Measurements from ENCODE around the gene MT1H.
A peak's percentile ranks its signal among the peaks of the same experiment; 100 is the strongest.

Gene MT1H

DNA sequence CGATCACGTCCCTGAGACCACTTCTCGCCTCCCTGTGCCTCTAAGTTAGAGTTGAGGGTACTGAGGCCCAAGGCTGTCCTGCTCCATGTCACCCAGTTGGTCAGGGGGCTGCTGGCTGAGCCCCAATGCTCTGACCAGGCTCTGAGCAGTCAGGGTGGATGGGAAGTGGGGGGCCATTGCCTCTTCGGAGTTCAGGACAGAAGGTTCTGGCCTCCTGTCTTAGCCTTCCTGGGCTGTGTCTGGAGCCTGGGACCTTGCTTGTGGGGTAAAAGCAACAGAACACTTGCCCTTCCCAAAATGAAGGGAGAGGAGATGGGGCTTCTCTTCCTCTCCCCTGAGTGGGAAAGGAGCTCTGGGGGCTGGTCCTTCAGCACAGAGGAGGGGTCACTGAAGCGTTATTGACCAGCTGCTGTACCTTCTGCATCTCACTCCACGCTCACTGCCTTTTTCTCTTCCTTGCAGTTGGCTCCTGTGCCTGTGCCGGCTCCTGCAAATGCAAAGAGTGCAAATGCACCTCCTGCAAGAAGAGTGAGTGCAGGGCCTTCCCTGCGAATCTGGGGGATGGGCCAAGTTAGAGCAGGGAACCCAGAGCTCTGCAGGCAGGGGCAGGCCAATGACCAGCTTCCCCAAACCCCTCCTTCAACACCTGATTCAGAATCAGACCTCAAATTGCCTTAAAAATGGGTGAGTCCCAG, 13.2 kb downstream of the MT1H start:
- peak overlapping the region; percentile 97 for H3K4me3 Mint-ChIP-seq
- peaks cover 18% of the 10 kb centered on the region for H3K36me3 Mint-ChIP-seq (ENCODE audit: low read depth)
- peaks cover 25% of the 10 kb centered on the region for H3K4me1 Mint-ChIP-seq (ENCODE audit: low read depth)
- H3K27ac Mint-ChIP-seq = peak overlapping the region; percentile 88
- peaks cover 2% of the 10 kb centered on the region for H3K9me3 Mint-ChIP-seq
- H3K27me3 Mint-ChIP-seq (ENCODE audit: low read depth) = peaks cover 3% of the 10 kb centered on the region

DNA sequence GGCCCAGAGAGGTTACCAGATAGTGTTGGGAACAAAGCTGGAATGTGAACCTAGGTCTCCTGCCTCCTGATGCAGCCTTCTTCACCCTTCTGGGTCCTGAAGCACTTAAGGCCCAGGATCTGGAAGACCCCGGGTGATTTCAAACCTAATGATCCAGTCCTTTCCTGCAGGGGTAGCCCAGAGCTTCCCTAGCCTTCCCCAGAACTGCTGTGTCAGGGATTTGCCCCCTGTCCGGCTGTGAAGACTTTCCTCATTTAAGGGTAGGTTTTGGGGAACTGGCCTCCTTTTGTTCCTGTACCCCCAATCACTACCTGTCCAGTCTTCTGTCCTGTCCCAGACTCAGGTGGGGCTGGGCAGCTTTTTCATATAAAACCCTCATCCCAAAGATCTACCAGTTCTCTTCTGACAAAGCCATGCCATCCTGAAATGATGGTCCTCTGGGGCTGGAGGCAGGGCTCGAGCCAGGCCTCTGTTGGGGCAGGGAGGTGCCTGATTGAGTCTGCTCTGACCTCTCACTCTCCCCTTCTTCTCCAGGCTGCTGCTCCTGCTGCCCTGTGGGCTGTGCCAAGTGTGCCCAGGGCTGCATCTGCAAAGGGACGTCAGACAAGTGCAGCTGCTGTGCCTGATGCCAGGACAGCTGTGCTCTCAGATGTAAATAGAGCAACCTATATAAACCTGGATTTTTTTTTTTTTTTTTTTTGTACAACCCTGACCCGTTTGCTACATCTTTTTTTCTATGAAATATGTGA, 14.0 kb downstream of the MT1H start:
- peaks cover 7% of the 10 kb centered on the region for H3K27me3 Mint-ChIP-seq (ENCODE audit: low read depth)
- H3K4me1 Mint-ChIP-seq (ENCODE audit: low read depth) = peaks cover 25% of the 10 kb centered on the region
- H3K4me3 Mint-ChIP-seq = peak overlapping the region; percentile 54
- no peak overlapping the region for H3K27ac Mint-ChIP-seq
- peaks cover 19% of the 10 kb centered on the region for H3K36me3 Mint-ChIP-seq (ENCODE audit: low read depth)
- peaks cover 3% of the 10 kb centered on the region for H3K9me3 Mint-ChIP-seq

DNA sequence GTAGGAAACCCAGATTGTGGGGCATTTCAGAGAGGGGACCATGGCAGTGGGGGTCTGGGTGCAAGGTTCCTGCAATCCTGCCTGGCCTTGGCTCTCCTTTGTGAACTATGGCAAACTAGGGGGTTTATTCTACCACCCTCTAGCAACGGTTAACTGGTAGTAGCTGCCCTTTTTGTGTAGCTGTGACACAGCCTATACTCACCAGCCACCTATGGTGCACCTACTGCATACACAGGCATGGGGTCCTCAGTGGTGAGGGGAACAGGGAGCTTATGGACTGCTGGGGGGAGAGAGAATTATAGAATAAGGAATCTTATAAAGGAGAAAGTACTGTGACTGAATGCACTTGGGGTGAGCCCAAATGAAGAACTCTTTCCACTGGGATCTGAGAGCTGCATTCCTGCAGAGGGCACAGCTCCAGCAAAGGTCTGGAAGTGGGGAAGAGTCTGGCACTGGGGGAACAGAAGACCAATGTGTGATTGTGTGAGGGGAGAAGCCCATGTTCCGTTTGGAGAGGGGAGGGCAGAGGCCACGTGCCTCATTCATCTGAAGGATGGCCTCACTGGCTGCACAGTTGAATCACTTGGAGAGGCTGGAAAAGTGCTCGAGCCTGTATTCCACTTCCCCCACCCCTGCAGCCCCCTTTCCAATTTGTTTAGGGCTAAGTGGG, 14.8 kb downstream of the MT1H start:
- Mint-ChIP-seq H3K36me3 (ENCODE audit: low read depth) (peaks cover 19% of the 10 kb centered on the region), H3K4me3 (peak overlapping the region; percentile 54), H3K9me3 (peaks cover 3% of the 10 kb centered on the region), H3K27me3 (ENCODE audit: low read depth) (peaks cover 8% of the 10 kb centered on the region), H3K27ac (no peak overlapping the region), H3K4me1 (ENCODE audit: low read depth) (peaks cover 25% of the 10 kb centered on the region)

DNA sequence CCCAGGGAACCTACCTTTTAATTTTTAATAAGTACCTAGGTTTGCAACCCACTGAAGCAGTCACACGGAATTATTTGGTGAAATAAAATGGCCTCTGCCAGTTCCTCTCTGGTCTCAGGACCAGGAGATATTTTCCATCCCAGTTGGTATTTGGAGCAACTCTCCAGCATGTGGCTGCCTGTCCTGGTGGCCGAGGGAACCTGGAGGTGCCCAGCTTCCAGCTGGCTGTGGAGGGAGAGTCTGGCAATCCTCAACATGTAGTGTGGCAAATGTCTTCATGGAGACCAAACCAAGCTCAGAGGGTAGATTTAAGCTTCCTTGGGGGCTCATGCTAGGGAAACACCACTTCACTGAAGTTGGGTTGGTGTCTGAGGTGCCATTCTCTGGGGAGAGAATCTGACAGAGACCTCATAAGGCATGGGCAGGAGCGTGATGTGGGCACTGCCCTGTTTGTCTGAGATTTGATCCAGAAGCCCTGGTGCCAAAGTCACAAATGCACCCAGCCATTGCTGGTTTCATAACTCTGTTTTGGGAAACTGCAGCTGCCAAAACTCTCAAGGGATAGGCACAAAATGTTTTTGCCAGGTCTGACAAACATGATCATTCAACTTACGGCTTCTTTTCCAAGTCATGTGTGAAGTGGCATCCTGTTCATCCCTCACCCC, 15.4 kb downstream of the MT1H start:
- Mint-ChIP-seq H3K27ac (no peak overlapping the region), H3K4me1 (ENCODE audit: low read depth) (peaks cover 25% of the 10 kb centered on the region), H3K36me3 (ENCODE audit: low read depth) (peaks cover 19% of the 10 kb centered on the region), H3K4me3 (no peak overlapping the region), H3K9me3 (peaks cover 3% of the 10 kb centered on the region), H3K27me3 (ENCODE audit: low read depth) (peaks cover 8% of the 10 kb centered on the region)

DNA sequence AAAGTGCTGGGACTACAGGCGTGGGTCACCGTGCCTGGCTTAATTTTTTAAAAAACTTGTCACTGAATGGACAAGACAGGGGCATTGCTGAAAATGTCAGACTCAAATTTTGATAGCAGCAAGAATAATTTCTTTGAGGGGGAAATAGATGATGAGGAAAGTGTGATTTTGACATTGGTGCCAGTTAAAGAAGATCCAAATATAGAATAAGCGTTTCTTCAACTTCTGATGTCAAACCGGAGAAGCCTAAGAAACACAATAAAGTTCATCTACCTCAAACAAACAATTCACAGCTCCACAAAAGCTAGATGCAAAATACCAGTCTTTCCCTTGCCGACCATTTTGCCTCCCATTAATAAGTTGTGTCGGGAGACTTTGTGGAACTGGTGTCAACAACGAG, 17.1 kb downstream of the MT1H start:
- peaks cover 19% of the 10 kb centered on the region for H3K36me3 Mint-ChIP-seq (ENCODE audit: low read depth)
- H3K27me3 Mint-ChIP-seq (ENCODE audit: low read depth) = peaks cover 8% of the 10 kb centered on the region
- no peak overlapping the region for H3K27ac Mint-ChIP-seq
- peaks cover 3% of the 10 kb centered on the region for H3K9me3 Mint-ChIP-seq
- H3K4me1 Mint-ChIP-seq (ENCODE audit: low read depth) = peaks cover 16% of the 10 kb centered on the region
- H3K4me3 Mint-ChIP-seq = no peak overlapping the region

DNA sequence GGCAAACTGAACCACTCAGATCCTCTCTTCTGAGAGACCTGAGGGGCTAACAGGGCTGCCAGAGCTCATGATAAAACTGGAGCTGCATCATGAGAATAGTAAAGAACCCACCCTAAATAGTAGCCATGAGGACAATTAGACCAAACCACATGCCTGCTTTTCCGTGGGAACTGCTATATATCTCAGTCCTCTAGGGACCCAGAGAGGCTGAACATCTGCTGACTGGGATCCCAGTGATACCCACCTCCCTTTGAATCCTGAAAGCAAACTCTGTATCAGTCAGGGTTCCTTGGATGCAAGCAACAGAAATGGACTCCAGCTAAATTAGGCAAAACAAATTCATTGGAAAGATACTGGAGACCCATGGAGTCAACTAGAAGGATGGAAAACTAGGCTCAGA, 19.1 kb downstream of the MT1H start:
- H3K9me3 Mint-ChIP-seq = peaks cover 3% of the 10 kb centered on the region
- peaks cover 15% of the 10 kb centered on the region for H3K36me3 Mint-ChIP-seq (ENCODE audit: low read depth)
- H3K27ac Mint-ChIP-seq = no peak overlapping the region
- H3K27me3 Mint-ChIP-seq (ENCODE audit: low read depth) = peaks cover 8% of the 10 kb centered on the region
- H3K4me1 Mint-ChIP-seq (ENCODE audit: low read depth) = peaks cover 7% of the 10 kb centered on the region
- no peak overlapping the region for H3K4me3 Mint-ChIP-seq

DNA sequence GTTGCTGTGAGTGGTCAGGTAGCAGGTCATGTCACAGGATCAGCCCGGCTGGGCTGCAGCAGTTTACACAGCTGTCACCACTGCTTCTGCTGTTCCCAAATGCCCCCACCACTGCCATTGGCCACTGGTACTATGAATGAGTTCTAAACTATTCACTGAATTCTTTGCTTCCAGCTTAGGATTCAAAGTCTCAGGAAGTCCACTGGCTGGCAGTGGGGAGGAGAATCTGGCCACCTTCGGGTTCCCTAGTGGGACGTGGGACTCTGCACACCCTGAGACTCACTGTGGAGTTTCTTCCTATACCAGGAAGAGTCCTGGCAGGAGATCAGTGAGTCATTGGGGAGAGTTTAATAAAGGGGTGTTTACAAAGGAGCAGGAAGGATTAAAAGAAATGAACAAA, 19.6 kb downstream of the MT1H start:
- peaks cover 8% of the 10 kb centered on the region for H3K27me3 Mint-ChIP-seq (ENCODE audit: low read depth)

DNA sequence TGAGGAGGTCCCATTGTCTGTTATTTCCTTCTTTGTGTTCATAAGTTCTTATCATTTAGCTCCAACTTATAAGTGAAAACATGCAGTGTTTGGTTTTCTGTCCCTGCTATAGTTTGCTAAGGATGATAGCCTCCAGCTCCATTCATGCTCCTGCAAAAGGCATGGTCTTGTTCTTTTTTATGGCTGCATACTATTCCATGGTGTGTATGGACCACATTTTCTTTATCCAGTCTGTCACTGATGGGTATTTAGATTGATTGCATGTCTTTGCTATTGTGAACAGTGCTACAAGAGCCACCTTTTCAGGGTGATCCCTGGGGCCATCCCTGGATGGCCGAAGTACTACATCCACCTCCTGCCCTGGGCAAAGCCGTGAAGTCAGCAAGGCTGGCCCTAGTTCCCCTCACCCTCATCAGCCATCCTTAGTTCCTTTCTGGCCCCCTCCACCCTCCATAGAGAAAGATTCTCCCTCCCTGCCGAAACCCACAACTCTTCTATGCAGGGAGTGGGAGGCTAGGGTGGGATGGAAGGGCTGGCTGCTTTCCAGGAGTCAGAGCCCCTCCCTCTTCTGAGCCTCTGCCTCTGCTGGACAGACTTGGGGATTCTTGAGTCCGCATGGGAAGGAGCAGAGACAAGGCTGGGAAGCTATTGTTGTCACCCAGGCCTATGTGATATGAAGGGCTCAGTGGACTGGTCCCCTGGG, 21.0 kb downstream of the MT1H start:
- Mint-ChIP-seq H3K4me3 (no peak overlapping the region), H3K27ac (no peak overlapping the region), H3K27me3 (ENCODE audit: low read depth) (peaks cover 8% of the 10 kb centered on the region)

More for the DNA sequence above, 19.6 kb downstream of the MT1H start:
- Mint-ChIP-seq H3K27ac (no peak overlapping the region), H3K4me1 (ENCODE audit: low read depth) (peaks cover 4% of the 10 kb centered on the region), H3K36me3 (ENCODE audit: low read depth) (peaks cover 12% of the 10 kb centered on the region), H3K4me3 (no peak overlapping the region), H3K9me3 (peaks cover 3% of the 10 kb centered on the region)

DNA sequence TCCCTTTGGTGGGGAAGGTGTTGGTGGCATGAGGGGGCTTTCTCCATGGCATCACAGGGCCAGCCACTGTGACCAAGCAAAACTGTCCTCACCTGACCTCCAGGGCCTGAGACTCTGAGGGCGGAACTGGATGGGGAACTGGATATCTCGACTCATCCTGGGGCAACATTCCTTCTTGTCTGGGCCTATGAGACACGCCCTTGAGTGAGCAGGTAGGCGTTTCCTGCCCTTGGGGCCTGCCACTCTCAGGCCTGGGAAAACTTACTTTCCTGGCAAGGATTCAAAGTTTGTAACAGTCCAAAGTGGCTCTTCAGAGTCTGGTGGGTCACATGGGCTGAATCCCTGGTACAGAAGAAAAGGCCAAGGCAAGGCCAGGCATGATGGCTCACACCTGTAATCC, 22.3 kb downstream of the MT1H start:
- Mint-ChIP-seq H3K9me3 (peaks cover 3% of the 10 kb centered on the region), H3K27me3 (ENCODE audit: low read depth) (peaks cover 8% of the 10 kb centered on the region), H3K4me3 (no peak overlapping the region), H3K27ac (no peak overlapping the region), H3K36me3 (ENCODE audit: low read depth) (peaks cover 4% of the 10 kb centered on the region), H3K4me1 (ENCODE audit: low read depth) (no peaks in the 10 kb centered on the region)

More for the DNA sequence above, 21.0 kb downstream of the MT1H start:
- Mint-ChIP-seq H3K36me3 (ENCODE audit: low read depth) (peaks cover 8% of the 10 kb centered on the region), H3K4me1 (ENCODE audit: low read depth) (no peaks in the 10 kb centered on the region), H3K9me3 (peaks cover 3% of the 10 kb centered on the region)

DNA sequence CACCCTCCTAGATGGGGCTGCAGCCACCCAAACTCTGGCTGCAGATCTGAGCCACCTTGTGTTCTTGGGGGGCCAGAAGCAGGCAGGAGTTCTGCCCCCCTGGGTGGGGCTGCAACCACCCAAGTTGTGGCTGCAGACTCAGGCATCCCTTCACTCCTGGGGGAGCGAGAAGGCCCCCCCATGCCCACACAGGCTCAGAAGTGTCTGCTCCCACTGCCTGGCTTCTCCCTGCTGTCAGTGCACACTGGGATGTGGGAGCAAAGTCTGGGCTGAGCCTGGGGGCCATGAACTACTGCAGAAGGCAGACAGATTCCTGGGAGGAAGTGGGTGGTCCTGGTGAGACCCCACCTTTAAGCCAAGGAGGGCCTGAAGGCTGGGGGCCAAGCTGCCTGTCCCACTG, 25.6 kb downstream of the MT1H start:
- no peaks in the 10 kb centered on the region for H3K9me3 Mint-ChIP-seq
- no peak overlapping the region for H3K27ac Mint-ChIP-seq
- no peaks in the 10 kb centered on the region for H3K36me3 Mint-ChIP-seq (ENCODE audit: low read depth)
- H3K4me3 Mint-ChIP-seq = no peak overlapping the region
- no peaks in the 10 kb centered on the region for H3K4me1 Mint-ChIP-seq (ENCODE audit: low read depth)
- no peaks in the 10 kb centered on the region for H3K27me3 Mint-ChIP-seq (ENCODE audit: low read depth)

DNA sequence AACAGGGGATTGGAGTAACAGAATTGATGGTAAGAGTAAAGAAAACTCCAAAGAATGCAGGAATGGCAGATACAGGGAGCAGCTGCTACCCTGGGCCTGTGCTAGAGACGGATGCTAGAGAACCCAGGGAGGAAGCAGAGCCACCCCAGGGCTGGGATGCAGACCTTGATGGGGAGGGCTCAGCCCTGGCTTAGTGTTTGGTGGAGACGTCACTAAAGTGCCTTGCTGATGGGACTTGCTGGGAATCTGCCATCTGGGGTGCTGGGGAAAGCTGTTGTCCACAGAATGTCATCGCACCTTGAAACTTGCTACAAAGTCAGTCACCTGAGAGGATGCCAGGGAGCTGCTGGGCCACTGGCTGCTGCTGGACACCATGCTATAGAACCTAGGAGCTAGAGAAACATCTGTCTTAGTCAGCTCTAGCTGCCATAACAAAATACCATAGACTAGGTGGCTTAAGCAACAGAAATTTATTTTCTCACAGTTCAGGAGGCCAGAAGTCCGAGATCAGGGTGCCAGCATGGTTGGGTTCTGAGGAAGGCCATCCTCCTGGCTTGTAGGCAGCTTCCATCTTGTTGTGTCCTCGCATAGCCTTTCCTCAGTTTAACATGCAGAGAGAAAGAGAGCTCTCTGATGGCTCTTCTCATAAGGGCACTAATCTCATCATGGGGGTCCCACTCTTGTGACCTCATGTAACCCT, 28.0 kb downstream of the MT1H start:
- Mint-ChIP-seq H3K4me3 (no peak overlapping the region), H3K27me3 (ENCODE audit: low read depth) (no peaks in the 10 kb centered on the region), H3K36me3 (ENCODE audit: low read depth) (no peaks in the 10 kb centered on the region), H3K4me1 (ENCODE audit: low read depth) (peaks cover 5% of the 10 kb centered on the region), H3K9me3 (no peaks in the 10 kb centered on the region), H3K27ac (no peak overlapping the region)

DNA sequence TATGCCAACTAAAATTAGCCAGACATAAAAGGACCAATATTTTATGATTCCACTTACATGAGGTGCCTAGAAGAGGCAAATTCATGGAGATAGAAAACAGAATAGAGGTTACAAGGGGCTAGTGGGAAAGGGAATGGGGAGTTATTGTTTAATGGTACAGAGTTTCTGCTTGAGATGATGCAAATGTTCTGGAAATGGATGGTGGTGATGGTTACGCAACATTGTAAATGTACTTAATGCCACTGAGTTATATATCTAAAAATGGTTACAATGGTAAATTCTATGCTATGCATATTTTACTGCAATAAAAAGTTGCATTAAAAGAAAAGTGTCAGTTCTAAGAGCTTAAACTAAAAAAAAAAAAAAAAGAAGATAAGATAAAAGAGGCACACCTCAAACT, 30.6 kb downstream of the MT1H start:
- H3K27ac Mint-ChIP-seq = no peak overlapping the region
- peaks cover 5% of the 10 kb centered on the region for H3K4me1 Mint-ChIP-seq (ENCODE audit: low read depth)
- H3K36me3 Mint-ChIP-seq (ENCODE audit: low read depth) = no peaks in the 10 kb centered on the region
- no peaks in the 10 kb centered on the region for H3K9me3 Mint-ChIP-seq
- H3K4me3 Mint-ChIP-seq = no peak overlapping the region
- H3K27me3 Mint-ChIP-seq (ENCODE audit: low read depth) = no peaks in the 10 kb centered on the region

DNA sequence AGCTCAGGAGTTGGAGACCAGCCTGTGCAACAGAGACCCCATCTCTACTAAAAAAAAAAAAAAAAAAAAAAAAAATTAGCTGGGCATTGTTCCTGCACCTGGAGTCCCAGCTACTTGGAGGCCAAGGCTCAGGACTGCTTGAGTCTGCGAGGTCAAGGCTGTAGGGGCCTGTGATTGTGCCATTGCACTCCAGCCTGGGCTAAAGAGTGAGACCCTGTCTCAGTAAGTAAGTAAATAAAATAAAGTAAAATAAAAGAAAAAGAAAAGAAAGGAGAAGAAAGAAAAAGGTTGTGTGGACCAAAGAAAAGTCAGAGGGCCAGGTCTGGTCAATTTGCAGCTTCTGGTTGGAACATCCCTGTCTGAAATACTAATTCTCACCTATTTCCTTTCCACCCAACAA, 31.0 kb downstream of the MT1H start:
- no peaks in the 10 kb centered on the region for H3K9me3 Mint-ChIP-seq
- H3K27ac Mint-ChIP-seq = no peak overlapping the region
- no peaks in the 10 kb centered on the region for H3K27me3 Mint-ChIP-seq (ENCODE audit: low read depth)
- H3K4me3 Mint-ChIP-seq = no peak overlapping the region
- no peaks in the 10 kb centered on the region for H3K36me3 Mint-ChIP-seq (ENCODE audit: low read depth)
- peaks cover 5% of the 10 kb centered on the region for H3K4me1 Mint-ChIP-seq (ENCODE audit: low read depth)
